Liver (tissue), 9 donors: ENCODE measurements around the gene CASP9. TPM values are rescaled to one million over a fixed set of nuclear protein-coding genes. Genes with fewer than 3 reads are reported as not detected.

Source experiments
- DNase-seq: peaks from one replicate; pipeline ENCODE4 v3.0.0-alpha.2; 2017; ENCODE audit warnings: low spot score
- H3K27ac ChIP-seq, 2 donors: one replicate each; pipeline ENCODE4 v1.7.0; 2013; ENCODE audit warnings: inconsistent platforms in 2 of 2, low read length in 2 of 2, control low read depth in 1 of 2, low read depth in 1 of 2, mild to moderate bottlenecking in 1 of 2
- H3K27me3 ChIP-seq, 4 donors: one replicate each; pipeline versions ENCODE4 v1.6.1 to v1.7.0; 2013; ENCODE audit warnings: low read length in 3 of 4, inconsistent platforms in 1 of 4, mild to moderate bottlenecking in 1 of 4, moderate library complexity in 1 of 4; ENCODE audit not compliant: control insufficient read depth in 4 of 4, insufficient read depth in 4 of 4
- H3K36me3 ChIP-seq, 4 donors: one replicate each; pipeline versions ENCODE4 v1.6.1 to v1.7.0; 2013; ENCODE audit warnings: low read length in 3 of 4, mild to moderate bottlenecking in 3 of 4, low read depth in 1 of 4, moderate library complexity in 1 of 4; ENCODE audit not compliant: control insufficient read depth in 4 of 4, insufficient read depth in 3 of 4
- H3K4me1 ChIP-seq, 4 donors: one replicate each; pipeline versions ENCODE4 v1.6.1 to v1.7.0; 2013; ENCODE audit warnings: low read length in 3 of 4, mild to moderate bottlenecking in 3 of 4, moderate library complexity in 1 of 4; ENCODE audit not compliant: control insufficient read depth in 4 of 4, insufficient read depth in 4 of 4
- H3K4me3 ChIP-seq, 3 donors: one replicate each; pipeline versions ENCODE4 v1.6.1 to v1.7.0; 2013; ENCODE audit warnings: low read length in 3 of 3, control low read depth in 1 of 3, low read depth in 1 of 3, mild to moderate bottlenecking in 1 of 3
- H3K9ac ChIP-seq, 2 donors: one replicate each; pipeline ENCODE4 v1.7.0; 2013; ENCODE audit warnings: low read length in 2 of 2, mild to moderate bottlenecking in 2 of 2, moderate library complexity in 2 of 2, control low read depth in 1 of 2, low read depth in 1 of 2
- H3K9me3 ChIP-seq, 4 donors: one replicate each; pipeline versions ENCODE4 v1.6.1 to v1.7.0; 2013; ENCODE audit warnings: low read length in 3 of 4; ENCODE audit not compliant: control insufficient read depth in 4 of 4
- ATF3 ChIP-seq: IDR thresholded peaks from 2 replicates; pipeline ENCODE4 v1.6.1; 2016; ENCODE audit warnings: antibody characterized with exemption
- CTCF ChIP-seq: fragments of 150-350 bp; IDR thresholded peaks from 2 replicates; pipeline ENCODE4 v1.5.1; 2017; ENCODE audit warnings: improper control_type of control experiment, low read depth, low read length; ENCODE audit not compliant: missing input control
- EGR1 ChIP-seq, 2 donors: IDR thresholded peaks; 2 replicates each; pipeline ENCODE4 v1.6.1; 2016 to 2018; ENCODE audit warnings: antibody characterized with exemption in 2 of 2, low read depth in 2 of 2
- FOXA1 ChIP-seq: IDR thresholded peaks from 2 replicates; pipeline ENCODE4 v1.6.1; 2016; ENCODE audit warnings: antibody characterized with exemption
- FOXA2 ChIP-seq: IDR thresholded peaks from 2 replicates; pipeline ENCODE4 v1.6.1; 2016; ENCODE audit warnings: antibody characterized with exemption
- GABPA ChIP-seq, 2 donors: IDR thresholded peaks in 1 of 2; conservative IDR thresholded peaks in 1 of 2; 2 replicates each; pipeline ENCODE4 v1.6.1; 2016; ENCODE audit warnings: antibody characterized with exemption in 2 of 2, mild to moderate bottlenecking in 1 of 2, moderate library complexity in 1 of 2
- HNF4G ChIP-seq: IDR thresholded peaks from 2 replicates; pipeline ENCODE4 v1.6.1; 2016; ENCODE audit warnings: antibody characterized with exemption
- JUND ChIP-seq, 2 donors: IDR thresholded peaks; 2 replicates each; pipeline ENCODE4 v1.6.1; 2016; ENCODE audit warnings: antibody characterized with exemption in 2 of 2
- MAX ChIP-seq: IDR thresholded peaks from 2 replicates; pipeline ENCODE4 v1.6.1; 2016; ENCODE audit warnings: antibody characterized with exemption
- NR2F2 ChIP-seq: IDR thresholded peaks from 2 replicates; pipeline ENCODE4 v1.6.1; 2016; ENCODE audit warnings: antibody characterized with exemption
- RAD21 ChIP-seq, 2 donors: IDR thresholded peaks; 2 replicates each; pipeline ENCODE4 v1.6.1; 2016; ENCODE audit warnings: antibody characterized with exemption in 2 of 2, mild to moderate bottlenecking in 2 of 2
- REST ChIP-seq: IDR thresholded peaks from 2 replicates; pipeline ENCODE4 v1.6.1; 2016; ENCODE audit warnings: antibody characterized with exemption, mild to moderate bottlenecking
- RXRA ChIP-seq, 2 donors: IDR thresholded peaks; 2 replicates each; pipeline ENCODE4 v1.6.1; 2017 to 2018; ENCODE audit warnings: antibody characterized with exemption in 2 of 2, mild to moderate bottlenecking in 1 of 2
- TAF1 ChIP-seq: conservative IDR thresholded peaks from 2 replicates; pipeline ENCODE4 v1.6.1; 2016; ENCODE audit warnings: antibody characterized with exemption, mild to moderate bottlenecking
- YY1 ChIP-seq: IDR thresholded peaks from 2 replicates; pipeline ENCODE4 v1.6.1; 2016; ENCODE audit warnings: antibody characterized with exemption, mild to moderate bottlenecking
- ZBTB33 ChIP-seq: IDR thresholded peaks from 2 replicates; pipeline ENCODE4 v1.6.1; 2016; ENCODE audit warnings: antibody characterized with exemption
- WGBS: extraction: QIAGEN DNeasy Blood & Tissue Kit; methylation state at CpG from one replicate; pipeline ENCODE4 v1.1.7; 2013; 5-methylcytosine and 5-hydroxymethylcytosine counted together
- polyA plus RNA-seq, 2 donors: library from polyadenylated mRNA; stranded (reverse) in 1 of 2; unstranded in 1 of 2; fragments of 200-250 nt in 1 of 2; fragments of >200 nt in 1 of 2; fragmentation: Nextera tagmentation in 1 of 2; extraction: Ambion mirVana in 1 of 2; gene quantifications; one replicate each; pipeline versions ENCODE4 v1.2.1 to v1.2.3, GENCODE V29; 2013 to 2015
- total RNA-seq, 2 donors: library from RNA; depleted of rRNA; stranded (reverse); fragments of >200 nt; gene quantifications; one replicate each; pipeline ENCODE4 v1.2.3, GENCODE V29; 2014
- donor health status: healthy.
- donor health status: healthy.
- donor health status: healthy.
- donor health status: healthy.
- donor health status: healthy.

Gene CASP9
- total and polyA plus RNA-seq, 4 donors: 2.8 to 5.8 (median 4.3) TPM

- 94% methylated on average over 3 of the region's 3 CpGs for WGBS
- Histone ChIP-seq H3K9ac (no peak overlapping the region), H3K27me3 (no peaks in the 10 kb centered on the region), H3K36me3 (peaks cover 0 to 7% (median 4%) of the 10 kb centered on the region in 4 donors), H3K4me1 (no peaks in the 10 kb centered on the region), H3K4me3 (no peak overlapping the region), H3K9me3 (no peaks in the 10 kb centered on the region), H3K27ac (no peak overlapping the region)
- no peak for DNase-seq
- TF ChIP-seq GABPA (IDR thresholded peaks at IDR 0.05 in 1 of 2, conservative IDR thresholded peaks at IDR 0.05 in 1 of 2) (no peak), HNF4G (no peak), RAD21 (IDR thresholded peaks at IDR 0.05) (no peak), JUND (IDR thresholded peaks at IDR 0.05) (no peak), RXRA (IDR thresholded peaks at IDR 0.05) (no peak), ZBTB33 (no peak), EGR1 (IDR thresholded peaks at IDR 0.05; ENCODE audit: low read depth in 2 of 2) (no peak), NR2F2 (no peak)
Measured at GRCh38 chr1:15513919-15514318, 10.1 kb downstream of the CASP9 start.

GRCh38 chr1:15513192-15513591 lies 10.8 kb downstream of the CASP9 start:
- no peak overlapping the region for H3K9ac ChIP-seq
- no peak for DNase-seq
- TF ChIP-seq CTCF (no peak), HNF4G (no peak), ATF3 (no peak), RXRA (IDR thresholded peaks at IDR 0.05) (no peak), YY1 (no peak), ZBTB33 (no peak), MAX (no peak), REST (no peak), FOXA1 (no peak), FOXA2 (no peak), GABPA (IDR thresholded peaks at IDR 0.05 in 1 of 2, conservative IDR thresholded peaks at IDR 0.05 in 1 of 2) (no peak), TAF1 (no peak), RAD21 (IDR thresholded peaks at IDR 0.05) (no peak)
- no peaks in the 10 kb centered on the region for H3K27me3 ChIP-seq
- H3K27ac ChIP-seq: no peak overlapping the region
- peaks cover 0 to 7% (median 4%) of the 10 kb centered on the region in 4 donors for H3K36me3 ChIP-seq
- 91% methylated on average over 4 of the region's 4 CpGs for WGBS
- no peak overlapping the region for H3K4me3 ChIP-seq
- H3K9me3 ChIP-seq: no peaks in the 10 kb centered on the region
- H3K4me1 ChIP-seq: no peaks in the 10 kb centered on the region
